Measurements from ENCODE around the gene ZNF410. TPM values are rescaled to one million over a fixed set of nuclear protein-coding genes. Genes with fewer than 3 reads are reported as not detected.
A peak's percentile ranks its signal among the peaks of the same experiment; 100 is the strongest.

Gene ZNF410
- total RNA-seq, 2 donors from 2014 or later: 81.9 to 90.6 TPM

- H3K4me3 Mint-ChIP-seq: no peak overlapping the region
- no peak for DNase-seq
- H3K36me3 Mint-ChIP-seq (ENCODE audit: insufficient read depth in 2 of 2): no peaks in the 10 kb centered on the region
- no peak overlapping the region for H3K27ac Mint-ChIP-seq
- H3K27me3 Mint-ChIP-seq (ENCODE audit: low read depth): no peaks in the 10 kb centered on the region
- no peak for ATAC-seq (replicated peaks in 1 of 2)
- H3K4me1 Mint-ChIP-seq (ENCODE audit: low read depth): no peaks in the 10 kb centered on the region
- H3K9me3 Mint-ChIP-seq: no peaks in the 10 kb centered on the region
Measured at GRCh38 chr14:73944432-73945158, 57.9 kb downstream of the ZNF410 start.

- H3K4me3 Mint-ChIP-seq: no peak overlapping the region
- H3K36me3 Mint-ChIP-seq (ENCODE audit: insufficient read depth in 2 of 2): no peaks in the 10 kb centered on the region
- ATAC-seq (replicated peaks in 1 of 2): no peak
- H3K27me3 Mint-ChIP-seq (ENCODE audit: low read depth): no peaks in the 10 kb centered on the region
- no peaks in the 10 kb centered on the region for H3K9me3 Mint-ChIP-seq
- H3K4me1 Mint-ChIP-seq (ENCODE audit: low read depth): no peaks in the 10 kb centered on the region
- no peak overlapping the region for H3K27ac Mint-ChIP-seq
- DNase-seq: no peak
Measured at GRCh38 chr14:73945159-73945670, 58.6 kb downstream of the ZNF410 start.

GRCh38 chr14:73949752-73950734, 63.4 kb downstream of the ZNF410 start, which contains the start of the genes COQ6 and FAM161B:
Gene COQ6 (plus strand): TSS chr14:73950302. CDS start chr14:73950333, 31 bp downstream.
Gene FAM161B (minus strand): TSS chr14:73950094. CDS start chr14:73950026, 68 bp downstream.
- Mint-ChIP-seq H3K27me3 (ENCODE audit: low read depth) (no peaks in the 10 kb centered on the region), H3K9me3 (no peaks in the 10 kb centered on the region), H3K36me3 (ENCODE audit: insufficient read depth in 2 of 2) (no peaks in the 10 kb centered on the region), H3K4me3 (peak within 1 kb of the TSS; percentile 95 to 98), H3K4me1 (ENCODE audit: low read depth) (peaks cover 11% of the 10 kb centered on the region), H3K27ac (peak within 1 kb of the TSS; percentile 92)
- ATAC-seq (replicated peaks in 1 of 2): peak; percentile 96
- peak; percentile 91 to 96 for DNase-seq

GRCh38 chr14:73953731-73954130, 67.1 kb downstream of the ZNF410 start:
- no peak overlapping the region for H3K27ac Mint-ChIP-seq
- DNase-seq: no peak
- H3K36me3 Mint-ChIP-seq (ENCODE audit: insufficient read depth in 2 of 2): peaks cover 0 to 7% of the 10 kb centered on the region in 2 donors
- no peaks in the 10 kb centered on the region for H3K9me3 Mint-ChIP-seq
- H3K27me3 Mint-ChIP-seq (ENCODE audit: low read depth): no peaks in the 10 kb centered on the region
- ATAC-seq (replicated peaks in 1 of 2): no peak
- peaks cover 11% of the 10 kb centered on the region for H3K4me1 Mint-ChIP-seq (ENCODE audit: low read depth)
- no peak overlapping the region for H3K4me3 Mint-ChIP-seq

- no peaks in the 10 kb centered on the region for H3K9me3 Mint-ChIP-seq
- H3K27me3 Mint-ChIP-seq (ENCODE audit: low read depth): no peaks in the 10 kb centered on the region
- no peak overlapping the region for H3K27ac Mint-ChIP-seq
- H3K4me1 Mint-ChIP-seq (ENCODE audit: low read depth): peaks cover 11% of the 10 kb centered on the region
- H3K36me3 Mint-ChIP-seq (ENCODE audit: insufficient read depth in 2 of 2): peaks cover 3 to 7% of the 10 kb centered on the region in 2 donors
- no peak for DNase-seq
- no peak for ATAC-seq (replicated peaks in 1 of 2)
- H3K4me3 Mint-ChIP-seq: no peak overlapping the region
Measured at GRCh38 chr14:73955674-73956073, 69.0 kb downstream of the ZNF410 start.

GRCh38 chr14:73958591-73958990, 71.9 kb downstream of the ZNF410 start:
- H3K36me3 Mint-ChIP-seq (ENCODE audit: insufficient read depth in 2 of 2): peaks cover 3 to 11% of the 10 kb centered on the region in 2 donors
- ATAC-seq (replicated peaks in 1 of 2) (no peak), DNase-seq (no peak)
- no peaks in the 10 kb centered on the region for H3K4me1 Mint-ChIP-seq (ENCODE audit: low read depth)
- H3K4me3 Mint-ChIP-seq: no peak overlapping the region
- H3K27ac Mint-ChIP-seq: peak overlapping the region; percentile 20
- no peaks in the 10 kb centered on the region for H3K27me3 Mint-ChIP-seq (ENCODE audit: low read depth)
- H3K9me3 Mint-ChIP-seq: no peaks in the 10 kb centered on the region

GRCh38 chr14:73961192-73961591, 74.5 kb downstream of the ZNF410 start:
- Mint-ChIP-seq H3K36me3 (ENCODE audit: insufficient read depth in 2 of 2) (peaks cover 5 to 10% of the 10 kb centered on the region in 2 donors), H3K27ac (no peak overlapping the region), H3K9me3 (no peaks in the 10 kb centered on the region), H3K4me1 (ENCODE audit: low read depth) (no peaks in the 10 kb centered on the region), H3K27me3 (ENCODE audit: low read depth) (no peaks in the 10 kb centered on the region), H3K4me3 (no peak overlapping the region)
- DNase-seq: no peak
- ATAC-seq (replicated peaks in 1 of 2): no peak

GRCh38 chr14:73965216-73965615, 78.6 kb downstream of the ZNF410 start:
- Mint-ChIP-seq H3K4me1 (ENCODE audit: low read depth) (no peaks in the 10 kb centered on the region), H3K36me3 (ENCODE audit: insufficient read depth in 2 of 2) (peaks cover 5 to 8% of the 10 kb centered on the region in 2 donors), H3K27me3 (ENCODE audit: low read depth) (no peaks in the 10 kb centered on the region), H3K9me3 (no peaks in the 10 kb centered on the region), H3K4me3 (no peak overlapping the region), H3K27ac (no peak overlapping the region)
- DNase-seq (no peak), ATAC-seq (replicated peaks in 1 of 2) (no peak)

- peaks cover under 1 to 3% of the 10 kb centered on the region in 2 donors for H3K36me3 Mint-ChIP-seq (ENCODE audit: insufficient read depth in 2 of 2)
- ATAC-seq (replicated peaks in 1 of 2): no peak
- H3K27me3 Mint-ChIP-seq (ENCODE audit: low read depth): no peaks in the 10 kb centered on the region
- no peak overlapping the region for H3K4me3 Mint-ChIP-seq
- no peak for DNase-seq
- H3K27ac Mint-ChIP-seq: no peak overlapping the region
- H3K9me3 Mint-ChIP-seq: no peaks in the 10 kb centered on the region
- no peaks in the 10 kb centered on the region for H3K4me1 Mint-ChIP-seq (ENCODE audit: low read depth)
Measured at GRCh38 chr14:73968885-73969284, 82.2 kb downstream of the ZNF410 start.

GRCh38 chr14:73973497-73973896, 86.8 kb downstream of the ZNF410 start:
- Mint-ChIP-seq H3K27me3 (ENCODE audit: low read depth) (no peaks in the 10 kb centered on the region), H3K36me3 (ENCODE audit: insufficient read depth in 2 of 2) (peaks cover 0 to 3% of the 10 kb centered on the region in 2 donors), H3K27ac (no peak overlapping the region), H3K9me3 (no peaks in the 10 kb centered on the region), H3K4me1 (ENCODE audit: low read depth) (no peaks in the 10 kb centered on the region), H3K4me3 (no peak overlapping the region)
- ATAC-seq (replicated peaks in 1 of 2) (no peak), DNase-seq (no peak)

- ATAC-seq (replicated peaks in 1 of 2): no peak
- Mint-ChIP-seq H3K27ac (no peak overlapping the region), H3K4me1 (ENCODE audit: low read depth) (no peaks in the 10 kb centered on the region), H3K36me3 (ENCODE audit: insufficient read depth in 2 of 2) (peaks cover 0 to 3% of the 10 kb centered on the region in 2 donors), H3K4me3 (no peak overlapping the region), H3K27me3 (ENCODE audit: low read depth) (no peaks in the 10 kb centered on the region), H3K9me3 (no peaks in the 10 kb centered on the region)
- DNase-seq: no peak
Measured at GRCh38 chr14:73976125-73976524, 89.5 kb downstream of the ZNF410 start.

- Mint-ChIP-seq H3K36me3 (ENCODE audit: insufficient read depth in 2 of 2) (no peaks in the 10 kb centered on the region), H3K4me3 (no peak overlapping the region), H3K27ac (no peak overlapping the region), H3K27me3 (ENCODE audit: low read depth) (no peaks in the 10 kb centered on the region), H3K9me3 (no peaks in the 10 kb centered on the region), H3K4me1 (ENCODE audit: low read depth) (no peaks in the 10 kb centered on the region)
- DNase-seq (no peak), ATAC-seq (replicated peaks in 1 of 2) (no peak)
Measured at GRCh38 chr14:73977896-73978295, 91.2 kb downstream of the ZNF410 start.
